ENCODE measurements around the gene CFAP299.

Gene CFAP299

DNA sequence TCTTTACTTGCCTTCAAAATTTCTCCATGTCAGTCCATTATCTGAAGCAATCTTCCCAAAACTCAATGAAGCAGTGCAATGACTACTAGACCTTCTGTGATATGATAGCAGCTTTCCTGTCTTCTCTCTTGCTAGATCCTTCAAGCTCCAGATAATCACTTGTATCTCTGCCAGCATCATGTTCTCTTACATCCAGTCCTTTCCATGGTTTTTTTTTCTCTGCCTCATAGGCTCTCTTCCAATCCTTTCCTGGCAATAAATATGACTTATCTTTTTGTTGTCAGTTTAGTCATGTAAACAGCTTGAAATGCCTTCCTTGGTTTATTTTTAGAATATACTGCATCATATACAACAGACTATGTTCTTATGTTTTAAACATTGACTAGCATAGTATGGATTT, 193.5 kb downstream of the CFAP299 start:
- no peaks in the 10 kb centered on the region for H3K27me3 ChIP-seq (ENCODE audit: insufficient read depth, low read length)
- peaks cover 15% of the 10 kb centered on the region for H3K4me1 ChIP-seq (ENCODE audit: insufficient read depth, low read length)
- no peak overlapping the region for H3K27ac ChIP-seq (ENCODE audit: low read length)
- no peaks in the 10 kb centered on the region for H3K36me3 ChIP-seq (ENCODE audit: insufficient read depth, low read depth, low read length)
- no peaks in the 10 kb centered on the region for H3K9me3 ChIP-seq (ENCODE audit: insufficient read depth, low read depth, low read length)
- H3K9ac ChIP-seq (ENCODE audit: low read depth, low read length) = no peak overlapping the region
- no peak overlapping the region for H3K4me3 ChIP-seq (ENCODE audit: low read length)

DNA sequence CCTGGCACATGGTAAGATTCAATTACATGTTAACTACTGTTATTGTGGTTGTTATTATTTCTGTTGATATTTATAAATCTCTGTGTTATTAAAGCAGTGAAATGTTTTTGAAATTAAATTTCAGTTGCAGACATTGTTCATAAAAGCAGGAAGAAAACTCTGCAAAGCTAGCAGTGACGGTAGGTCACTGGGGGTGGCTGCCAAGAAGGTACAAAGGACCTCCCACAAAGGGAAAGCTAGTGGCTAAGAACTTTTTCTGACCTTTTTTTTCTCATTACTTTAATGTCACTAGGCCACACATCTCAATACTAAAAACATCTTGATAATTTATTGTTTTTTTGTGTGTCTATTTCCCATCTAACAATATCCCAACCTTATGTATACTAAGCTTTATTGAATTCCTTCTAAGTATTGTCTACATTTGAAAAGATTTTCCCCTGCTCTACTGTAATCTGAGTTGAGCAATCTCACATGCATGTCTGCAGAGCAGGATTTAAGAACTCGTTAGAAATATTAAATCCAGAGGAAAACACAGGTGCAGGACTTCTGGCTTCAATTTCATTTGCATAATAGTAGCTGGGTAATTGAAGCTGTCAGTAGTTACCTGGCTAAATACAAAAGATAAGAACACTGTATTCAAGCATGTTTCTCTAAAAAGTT, 197.3 kb downstream of the CFAP299 start:
- Histone ChIP-seq H3K9ac (ENCODE audit: low read depth, low read length) (peak overlapping the region; percentile 7; the same call in 1 of the 2 replicates), H3K27ac (ENCODE audit: low read length) (no peak overlapping the region), H3K4me1 (ENCODE audit: insufficient read depth, low read length) (peaks cover 15% of the 10 kb centered on the region)

DNA sequence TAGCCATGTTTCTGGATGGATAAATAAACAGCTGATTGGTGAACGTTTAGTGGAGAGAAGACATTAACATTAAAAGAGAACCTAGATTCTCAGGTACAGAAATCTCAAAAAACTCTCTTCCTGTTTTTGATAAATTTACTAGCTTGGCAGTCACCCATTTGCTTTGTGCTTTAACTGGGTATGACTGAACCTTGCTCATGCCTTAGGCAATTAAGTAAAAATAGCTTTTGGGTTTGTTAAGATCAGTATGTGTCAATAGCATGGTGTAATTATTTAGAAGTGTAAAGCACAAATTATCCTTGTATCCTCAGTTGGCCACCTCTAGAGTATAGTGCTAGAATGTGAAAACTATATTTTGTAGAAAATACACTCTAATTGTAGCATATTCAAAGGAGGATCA, 200.0 kb downstream of the CFAP299 start:
- H3K9me3 ChIP-seq (ENCODE audit: insufficient read depth, low read depth, low read length) = no peaks in the 10 kb centered on the region
- H3K27me3 ChIP-seq (ENCODE audit: insufficient read depth, low read length) = no peaks in the 10 kb centered on the region
- H3K9ac ChIP-seq (ENCODE audit: low read depth, low read length) = no peak overlapping the region
- no peak overlapping the region for H3K27ac ChIP-seq (ENCODE audit: low read length)
- H3K4me1 ChIP-seq (ENCODE audit: insufficient read depth, low read length) = peaks cover 15% of the 10 kb centered on the region
- H3K4me3 ChIP-seq (ENCODE audit: low read length) = no peak overlapping the region
- H3K36me3 ChIP-seq (ENCODE audit: insufficient read depth, low read depth, low read length) = no peaks in the 10 kb centered on the region

More for the DNA sequence above, 197.3 kb downstream of the CFAP299 start:
- H3K36me3 ChIP-seq (ENCODE audit: insufficient read depth, low read depth, low read length) = no peaks in the 10 kb centered on the region
- no peaks in the 10 kb centered on the region for H3K9me3 ChIP-seq (ENCODE audit: insufficient read depth, low read depth, low read length)
- no peaks in the 10 kb centered on the region for H3K27me3 ChIP-seq (ENCODE audit: insufficient read depth, low read length)
- peak overlapping the region; percentile 12; the same call in 1 of the 2 replicates for H3K4me3 ChIP-seq (ENCODE audit: low read length)

DNA sequence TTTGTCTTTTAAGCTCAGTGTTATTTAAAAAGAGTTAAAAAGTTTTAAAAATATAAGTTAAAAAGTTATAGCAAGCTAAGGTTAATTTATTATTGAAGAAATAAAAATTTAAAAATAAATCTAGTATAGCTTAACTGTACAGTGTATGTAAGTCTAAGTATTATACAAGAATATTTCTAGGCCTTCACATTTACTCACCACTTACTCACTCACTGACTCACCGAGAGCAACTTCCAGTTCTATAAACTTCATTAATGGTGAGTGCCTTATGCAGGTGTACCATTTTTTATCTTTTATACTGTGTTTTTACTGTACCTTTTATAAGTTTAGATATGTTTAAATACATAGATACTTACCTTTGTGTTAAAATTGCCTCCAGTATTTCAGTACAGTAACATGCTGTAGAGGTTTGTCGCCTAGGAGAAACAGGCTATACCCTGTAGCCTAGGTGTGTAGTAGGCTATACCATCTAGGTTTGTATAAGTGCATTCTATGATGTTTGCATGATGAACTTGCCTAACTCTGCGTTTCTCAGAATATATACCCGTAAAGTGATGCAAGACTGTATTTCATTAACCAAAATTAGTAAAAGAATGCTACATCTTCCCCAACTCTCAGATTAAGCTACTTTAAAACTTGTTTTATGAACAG, 202.9 kb downstream of the CFAP299 start:
- no peaks in the 10 kb centered on the region for H3K27me3 ChIP-seq (ENCODE audit: insufficient read depth, low read length)
- no peaks in the 10 kb centered on the region for H3K9me3 ChIP-seq (ENCODE audit: insufficient read depth, low read depth, low read length)
- H3K9ac ChIP-seq (ENCODE audit: low read depth, low read length) = no peak overlapping the region
- H3K4me1 ChIP-seq (ENCODE audit: insufficient read depth, low read length) = peaks cover 5% of the 10 kb centered on the region
- H3K27ac ChIP-seq (ENCODE audit: low read length) = no peak overlapping the region
- no peak overlapping the region for H3K4me3 ChIP-seq (ENCODE audit: low read length)
- H3K36me3 ChIP-seq (ENCODE audit: insufficient read depth, low read depth, low read length) = no peaks in the 10 kb centered on the region

DNA sequence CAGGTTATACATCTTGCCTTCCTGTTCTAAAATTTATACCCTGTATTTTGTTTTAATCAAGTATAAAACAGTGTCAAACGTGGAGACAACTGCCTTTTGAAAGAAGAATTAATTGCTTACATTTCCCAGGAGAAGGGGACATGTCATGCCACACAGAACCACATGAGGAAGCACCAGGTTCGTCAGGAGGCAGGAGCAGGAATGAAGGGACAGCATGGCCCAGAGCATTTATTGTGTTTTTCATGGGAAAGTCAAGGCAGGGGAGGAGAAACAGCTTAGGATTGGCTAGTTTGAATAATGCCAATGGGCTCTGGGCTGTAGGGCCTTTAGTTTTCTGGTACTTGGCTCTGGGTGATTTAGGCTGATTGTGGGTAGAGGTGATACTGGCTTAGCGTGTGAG, 203.7 kb downstream of the CFAP299 start:
- no peaks in the 10 kb centered on the region for H3K36me3 ChIP-seq (ENCODE audit: insufficient read depth, low read depth, low read length)
- no peak overlapping the region for H3K9ac ChIP-seq (ENCODE audit: low read depth, low read length)
- no peaks in the 10 kb centered on the region for H3K9me3 ChIP-seq (ENCODE audit: insufficient read depth, low read depth, low read length)
- H3K27ac ChIP-seq (ENCODE audit: low read length) = no peak overlapping the region
- H3K4me1 ChIP-seq (ENCODE audit: insufficient read depth, low read length) = peaks cover 6% of the 10 kb centered on the region; the same call in 1 of the 2 replicates
- H3K27me3 ChIP-seq (ENCODE audit: insufficient read depth, low read length) = no peaks in the 10 kb centered on the region
- no peak overlapping the region for H3K4me3 ChIP-seq (ENCODE audit: low read length)

DNA sequence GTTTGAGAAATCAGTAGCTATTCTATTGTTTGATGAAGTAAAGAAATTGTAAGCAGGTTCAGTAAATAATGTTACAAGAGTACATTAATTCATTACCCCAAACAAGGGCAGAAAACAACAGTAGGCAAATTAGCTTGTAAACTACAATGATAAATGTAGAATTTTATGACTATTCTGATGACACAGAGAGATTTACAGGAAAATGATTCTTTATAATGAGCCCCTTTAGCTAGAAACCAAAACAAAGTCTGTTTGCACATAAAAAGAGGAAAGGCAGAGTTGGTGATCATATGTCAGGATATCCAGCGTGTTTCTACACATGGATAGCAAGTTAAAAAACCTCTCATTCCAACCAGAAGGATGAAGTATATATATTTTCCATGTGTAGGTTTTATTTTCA, 204.8 kb downstream of the CFAP299 start:
- H3K4me3 ChIP-seq (ENCODE audit: low read length) = no peak overlapping the region
- H3K9ac ChIP-seq (ENCODE audit: low read depth, low read length) = no peak overlapping the region
- H3K27ac ChIP-seq (ENCODE audit: low read length) = no peak overlapping the region
- H3K9me3 ChIP-seq (ENCODE audit: insufficient read depth, low read depth, low read length) = no peaks in the 10 kb centered on the region
- no peaks in the 10 kb centered on the region for H3K27me3 ChIP-seq (ENCODE audit: insufficient read depth, low read length)
- peaks cover 6% of the 10 kb centered on the region; the same call in 1 of the 2 replicates for H3K4me1 ChIP-seq (ENCODE audit: insufficient read depth, low read length)
- H3K36me3 ChIP-seq (ENCODE audit: insufficient read depth, low read depth, low read length) = no peaks in the 10 kb centered on the region

DNA sequence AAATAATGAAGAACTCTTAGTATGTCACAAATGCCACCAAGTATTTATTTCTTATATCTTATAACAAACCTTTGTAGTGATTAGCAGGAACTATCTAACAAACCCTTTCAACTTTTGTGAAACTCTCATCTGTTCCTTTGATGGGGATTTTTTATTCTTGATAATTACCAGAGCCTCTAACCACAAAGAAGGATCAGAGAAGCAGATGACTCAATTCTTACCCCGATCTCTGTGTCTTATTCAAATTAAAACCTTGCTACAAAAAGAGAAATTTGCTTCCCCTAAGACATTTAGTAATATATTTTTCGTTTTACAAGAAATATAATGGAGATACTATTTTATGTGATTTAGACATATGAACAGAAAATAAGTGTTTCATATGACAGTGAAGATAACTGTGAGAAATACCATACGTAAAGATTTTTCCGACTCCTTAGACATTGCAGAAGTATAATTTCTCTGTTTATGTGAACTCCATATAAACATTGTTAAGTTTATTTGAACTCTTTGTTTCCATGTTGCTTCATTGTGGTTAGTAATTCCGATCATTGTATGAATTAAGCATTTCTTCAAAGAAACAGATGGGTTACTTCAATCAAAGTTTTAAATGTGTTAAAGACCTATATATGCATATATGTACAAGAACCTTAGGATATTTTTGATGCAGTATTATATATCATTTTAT, 205.4 kb downstream of the CFAP299 start:
- no peak overlapping the region for H3K9ac ChIP-seq (ENCODE audit: low read depth, low read length)
- H3K27me3 ChIP-seq (ENCODE audit: insufficient read depth, low read length) = no peaks in the 10 kb centered on the region

DNA sequence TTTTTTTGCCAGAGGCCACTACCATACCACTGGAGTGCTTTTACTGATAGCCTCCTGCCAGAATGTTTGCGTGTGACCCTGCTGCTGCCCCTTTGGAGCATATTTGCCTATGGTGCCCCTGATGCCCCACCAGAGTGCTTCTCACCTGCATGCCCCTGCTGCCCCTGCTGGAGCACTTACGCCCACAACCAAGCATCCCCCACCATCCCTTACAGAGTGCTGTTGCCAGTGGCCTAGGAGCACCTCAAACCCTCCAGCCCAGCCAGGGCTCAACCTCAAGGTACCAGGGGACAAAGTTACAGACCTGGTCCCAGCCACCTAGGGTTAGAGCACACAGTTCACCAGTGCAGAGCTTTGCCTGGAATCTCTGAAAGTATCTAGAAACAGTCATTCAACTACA, 207.2 kb downstream of the CFAP299 start:
- H3K27me3 ChIP-seq (ENCODE audit: insufficient read depth, low read length) = no peaks in the 10 kb centered on the region
- H3K9ac ChIP-seq (ENCODE audit: low read depth, low read length) = no peak overlapping the region
- peaks cover 6% of the 10 kb centered on the region; the same call in 1 of the 2 replicates for H3K4me1 ChIP-seq (ENCODE audit: insufficient read depth, low read length)
- H3K36me3 ChIP-seq (ENCODE audit: insufficient read depth, low read depth, low read length) = no peaks in the 10 kb centered on the region
- H3K27ac ChIP-seq (ENCODE audit: low read length) = no peak overlapping the region
- H3K4me3 ChIP-seq (ENCODE audit: low read length) = no peak overlapping the region
- H3K9me3 ChIP-seq (ENCODE audit: insufficient read depth, low read depth, low read length) = no peaks in the 10 kb centered on the region

More for the DNA sequence above, 205.4 kb downstream of the CFAP299 start:
- H3K27ac ChIP-seq (ENCODE audit: low read length) = no peak overlapping the region
- no peaks in the 10 kb centered on the region for H3K36me3 ChIP-seq (ENCODE audit: insufficient read depth, low read depth, low read length)
- peaks cover 6% of the 10 kb centered on the region; the same call in 1 of the 2 replicates for H3K4me1 ChIP-seq (ENCODE audit: insufficient read depth, low read length)
- H3K4me3 ChIP-seq (ENCODE audit: low read length) = no peak overlapping the region
- H3K9me3 ChIP-seq (ENCODE audit: insufficient read depth, low read depth, low read length) = no peaks in the 10 kb centered on the region

DNA sequence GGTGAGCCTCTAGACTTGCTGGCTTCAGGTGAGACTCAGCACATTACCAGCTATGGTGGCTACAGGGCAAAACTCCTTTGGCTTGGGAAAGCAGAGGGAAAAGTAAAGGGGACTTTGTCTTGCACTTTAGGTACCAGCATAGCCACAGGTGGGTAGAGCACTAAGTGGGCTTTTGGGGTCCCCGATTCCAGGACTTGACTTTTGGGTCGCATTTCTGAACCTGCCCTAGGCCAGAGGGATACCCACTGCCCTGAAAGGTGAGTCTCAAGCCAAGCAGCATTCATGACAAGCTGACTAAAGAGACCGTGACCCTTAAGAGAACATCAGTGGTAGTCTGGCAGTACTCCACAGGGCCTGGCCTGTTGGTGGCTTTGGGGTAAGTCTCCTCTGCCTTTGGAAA, 224.8 kb downstream of the CFAP299 start:
- no peak overlapping the region for H3K4me3 ChIP-seq (ENCODE audit: low read length)
- H3K36me3 ChIP-seq (ENCODE audit: insufficient read depth, low read depth, low read length) = no peaks in the 10 kb centered on the region
- H3K4me1 ChIP-seq (ENCODE audit: insufficient read depth, low read length) = no peaks in the 10 kb centered on the region
- H3K9ac ChIP-seq (ENCODE audit: low read depth, low read length) = no peak overlapping the region
- H3K27ac ChIP-seq (ENCODE audit: low read length) = no peak overlapping the region
- no peaks in the 10 kb centered on the region for H3K27me3 ChIP-seq (ENCODE audit: insufficient read depth, low read length)
- no peaks in the 10 kb centered on the region for H3K9me3 ChIP-seq (ENCODE audit: insufficient read depth, low read depth, low read length)

DNA sequence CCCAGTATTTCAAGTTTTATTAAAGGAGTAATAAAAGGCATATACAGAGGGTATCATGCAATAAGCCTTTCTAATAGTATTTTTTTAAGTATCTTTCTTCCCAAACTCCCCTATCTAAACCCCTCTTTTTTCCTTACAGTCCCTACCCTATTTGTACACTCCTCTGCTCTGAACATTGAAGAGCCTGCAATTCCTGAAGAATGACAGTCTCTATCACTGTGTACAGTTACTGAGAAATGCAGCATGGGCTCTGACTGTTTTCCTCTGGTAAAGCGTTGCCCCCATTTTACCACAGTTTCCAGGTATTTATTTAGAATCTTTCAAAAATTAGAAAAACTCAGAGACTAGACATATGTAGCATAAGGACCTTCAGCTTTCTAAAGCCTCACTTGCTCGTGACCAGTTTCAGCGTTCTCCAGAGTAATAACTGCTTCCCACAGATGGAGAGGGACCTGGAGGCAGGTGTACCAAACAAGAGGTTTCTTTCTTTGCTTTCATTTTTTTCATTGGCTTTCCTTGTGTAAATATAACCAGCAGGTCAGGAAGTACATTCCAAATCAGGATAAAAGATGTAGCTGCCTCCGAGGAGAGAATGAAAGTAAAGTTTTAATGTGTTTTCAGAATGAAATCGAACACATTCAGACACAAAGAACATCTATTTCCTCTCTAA, 230.8 kb downstream of the CFAP299 start:
- Histone ChIP-seq H3K36me3 (ENCODE audit: insufficient read depth, low read depth, low read length) (no peaks in the 10 kb centered on the region), H3K4me3 (ENCODE audit: low read length) (no peak overlapping the region), H3K9me3 (ENCODE audit: insufficient read depth, low read depth, low read length) (no peaks in the 10 kb centered on the region), H3K27me3 (ENCODE audit: insufficient read depth, low read length) (no peaks in the 10 kb centered on the region), H3K9ac (ENCODE audit: low read depth, low read length) (no peak overlapping the region), H3K27ac (ENCODE audit: low read length) (no peak overlapping the region), H3K4me1 (ENCODE audit: insufficient read depth, low read length) (no peaks in the 10 kb centered on the region)

DNA sequence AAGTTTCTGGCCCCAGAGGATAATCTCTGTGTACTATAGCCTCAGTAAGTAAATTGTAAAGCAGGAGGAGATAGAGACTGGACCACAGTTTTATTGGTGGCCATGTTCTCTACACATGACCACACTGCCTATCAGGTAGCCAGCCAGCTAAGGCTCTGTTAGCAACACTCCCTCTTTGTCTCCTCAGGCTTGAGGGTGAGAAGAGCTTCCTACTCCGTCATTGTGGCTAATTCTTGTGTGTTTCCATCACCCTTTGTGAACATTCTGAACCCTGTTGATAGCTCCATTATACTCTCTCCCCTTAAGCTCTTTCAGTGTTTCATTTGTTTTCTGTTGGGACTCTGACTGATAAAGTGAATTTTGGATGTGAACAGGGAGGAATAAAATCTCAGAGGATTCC, 233.4 kb downstream of the CFAP299 start:
- Histone ChIP-seq H3K9ac (ENCODE audit: low read depth, low read length) (no peak overlapping the region), H3K36me3 (ENCODE audit: insufficient read depth, low read depth, low read length) (no peaks in the 10 kb centered on the region), H3K9me3 (ENCODE audit: insufficient read depth, low read depth, low read length) (no peaks in the 10 kb centered on the region), H3K4me1 (ENCODE audit: insufficient read depth, low read length) (no peaks in the 10 kb centered on the region), H3K4me3 (ENCODE audit: low read length) (no peak overlapping the region), H3K27ac (ENCODE audit: low read length) (no peak overlapping the region), H3K27me3 (ENCODE audit: insufficient read depth, low read length) (no peaks in the 10 kb centered on the region)
